GM18951 (cell line): ENCODE measurements around the gene HOXB7.

Source experiments
- POLR2A ChIP-seq: IDR thresholded peaks from 4 replicates; pipeline ENCODE4 v1.6.1; 2011; ENCODE audit warnings: mild to moderate bottlenecking; ENCODE audit not compliant: insufficient read length, insufficient read depth; ENCODE audit errors: extremely low read depth
- in situ Hi-C: fragments of 300-500 bp; cut with MboI; formaldehyde crosslinking; loops from one replicate; pipeline ENCODE4 v1.12.0; 2022; ENCODE audit warnings: low sequenced_read_pairs, mixed read lengths, inconsistent platforms; ENCODE audit not compliant: unreplicated experiment

HOXB7 gene

GRCh38 chr17:48641541-48642058, 30.8 kb upstream of the HOXB7 start:
- no peak for TF ChIP-seq POLR2A
- in situ Hi-C loops, result no loop called here

GRCh38 chr17:48640858-48641180, 30.0 kb upstream of the HOXB7 start:
- TF ChIP-seq POLR2A, result no peak
- in situ Hi-C loops, result no loop called here

- in situ Hi-C loops, result no loop called here
- TF ChIP-seq POLR2A, result no peak
Observed at GRCh38 chr17:48639982-48640857, 29.4 kb upstream of the HOXB7 start.

GRCh38 chr17:48639136-48639535, 28.3 kb upstream of the HOXB7 start:
- in situ Hi-C loops, result no loop called here
- TF ChIP-seq POLR2A, result no peak

GRCh38 chr17:48637323-48638260, 26.8 kb upstream of the HOXB7 start:
- in situ Hi-C loops, result no loop called here
- TF ChIP-seq POLR2A, result no peak

GRCh38 chr17:48636177-48637018, 25.6 kb upstream of the HOXB7 start:
- in situ Hi-C loops, result no loop called here
- no peak for TF ChIP-seq POLR2A

- TF ChIP-seq POLR2A, result no peak
- in situ Hi-C loops, result no loop called here
Observed at GRCh38 chr17:48634493-48635208, 23.8 kb upstream of the HOXB7 start.

GRCh38 chr17:48633266-48633677, 22.5 kb upstream of the HOXB7 start:
- TF ChIP-seq POLR2A, result no peak
- in situ Hi-C loops, result no loop called here

GRCh38 chr17:48632579-48633265, 21.9 kb upstream of the HOXB7 start:
- no peak for TF ChIP-seq POLR2A
- in situ Hi-C loops, result no loop called here

GRCh38 chr17:48631693-48632578, 21.1 kb upstream of the HOXB7 start:
- in situ Hi-C loops, result no loop called here
- TF ChIP-seq POLR2A, result no peak
